Cardiac muscle cell (in vitro differentiated cells and primary cell): ENCODE measurements around the gene BOC. TPM values are rescaled to one million over a fixed set of nuclear protein-coding genes. Genes with fewer than 3 reads are reported as not detected.

Experiments
- DNase-seq, 2 donors: peaks; one replicate each; pipeline versions ENCODE4 v3.0.0 to v3.0.0-alpha.2; 2010 to 2017; ENCODE audit warnings: low read depth in 1 of 2, low spot score in 1 of 2
- H3K27ac ChIP-seq: fragments of 200-600 bp; sonication (generic); 2 replicates; pipeline ENCODE4 v1.5.1; 2016
- H3K27me3 ChIP-seq: fragments of 200-600 bp; sonication (generic); 2 replicates; pipeline ENCODE4 v1.6.0; 2016; ENCODE audit warnings: control low read depth
- H3K36me3 ChIP-seq: fragments of 200-600 bp; sonication (generic); 2 replicates; pipeline ENCODE4 v1.5.1; 2016; ENCODE audit warnings: control low read depth
- H3K4me1 ChIP-seq: fragments of 200-600 bp; sonication (generic); 2 replicates; pipeline ENCODE4 v1.8.1; 2017; ENCODE audit warnings: low read depth, mild to moderate bottlenecking, mixed run types
- H3K4me3 ChIP-seq: fragments of 200-600 bp; sonication (generic); 2 replicates; pipeline ENCODE4 v1.5.1; 2016; ENCODE audit warnings: mild to moderate bottlenecking
- H3K9me3 ChIP-seq: fragments of 200-600 bp; sonication (generic); 2 replicates; pipeline ENCODE4 v1.5.1; 2017; ENCODE audit warnings: low read depth, mild to moderate bottlenecking, control low read depth
- polyA plus RNA-seq: library from polyadenylated mRNA; unstranded; fragments of >200 nt; fragmentation: Nextera tagmentation; extraction: Ambion mirVana; gene quantifications from 2 replicates; pipeline ENCODE4 v1.2.1, GENCODE V29; 2016
- total RNA-seq: library from RNA; depleted of rRNA; stranded (reverse); fragments of >200 nt; gene quantifications from 2 replicates; pipeline ENCODE4 v1.2.3, GENCODE V29; 2016
- TF ChIP-seq, protein P1 (sequence below): IDR thresholded peaks from 2 replicates; pipeline ENCODE4 v1.5.1; 2012; ENCODE audit warnings: low read depth, mild to moderate bottlenecking, low read length

BOC gene
- total and polyA plus RNA-seq, 2 experiments from 2014 or later, result 9.5 to 14.1 TPM

DNA sequence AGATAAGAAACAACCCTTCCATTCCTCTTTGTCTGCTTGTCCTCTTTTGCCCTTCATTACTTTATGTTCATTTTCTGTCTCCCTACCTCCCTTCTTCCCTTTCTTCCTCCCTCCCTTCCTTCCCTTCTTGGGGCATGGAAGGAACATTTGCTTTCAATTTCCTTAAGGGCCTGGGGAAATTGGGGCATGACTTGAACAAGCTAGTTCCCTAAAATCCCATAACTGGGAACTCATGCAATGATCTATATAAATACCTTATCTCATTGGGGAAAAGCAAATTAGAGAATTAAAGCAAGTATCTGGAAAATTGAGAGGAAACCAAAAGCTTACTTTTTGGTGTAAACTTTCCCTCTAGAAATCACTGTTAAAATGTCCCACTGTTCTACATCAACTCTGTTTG is 35.7 kb downstream of the BOC start:
- H3K4me1 ChIP-seq, result peaks cover 9% of the 10 kb centered on the region
- no peak overlapping the region for H3K4me3 ChIP-seq
- DNase-seq, result no peak
- no peaks in the 10 kb centered on the region for H3K9me3 ChIP-seq
- no peaks in the 10 kb centered on the region for H3K36me3 ChIP-seq
- TF ChIP-seq, protein P1, sequence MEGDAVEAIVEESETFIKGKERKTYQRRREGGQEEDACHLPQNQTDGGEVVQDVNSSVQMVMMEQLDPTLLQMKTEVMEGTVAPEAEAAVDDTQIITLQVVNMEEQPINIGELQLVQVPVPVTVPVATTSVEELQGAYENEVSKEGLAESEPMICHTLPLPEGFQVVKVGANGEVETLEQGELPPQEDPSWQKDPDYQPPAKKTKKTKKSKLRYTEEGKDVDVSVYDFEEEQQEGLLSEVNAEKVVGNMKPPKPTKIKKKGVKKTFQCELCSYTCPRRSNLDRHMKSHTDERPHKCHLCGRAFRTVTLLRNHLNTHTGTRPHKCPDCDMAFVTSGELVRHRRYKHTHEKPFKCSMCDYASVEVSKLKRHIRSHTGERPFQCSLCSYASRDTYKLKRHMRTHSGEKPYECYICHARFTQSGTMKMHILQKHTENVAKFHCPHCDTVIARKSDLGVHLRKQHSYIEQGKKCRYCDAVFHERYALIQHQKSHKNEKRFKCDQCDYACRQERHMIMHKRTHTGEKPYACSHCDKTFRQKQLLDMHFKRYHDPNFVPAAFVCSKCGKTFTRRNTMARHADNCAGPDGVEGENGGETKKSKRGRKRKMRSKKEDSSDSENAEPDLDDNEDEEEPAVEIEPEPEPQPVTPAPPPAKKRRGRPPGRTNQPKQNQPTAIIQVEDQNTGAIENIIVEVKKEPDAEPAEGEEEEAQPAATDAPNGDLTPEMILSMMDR, result no peak
- no peaks in the 10 kb centered on the region for H3K27me3 ChIP-seq
- H3K27ac ChIP-seq, result no peak overlapping the region

DNA sequence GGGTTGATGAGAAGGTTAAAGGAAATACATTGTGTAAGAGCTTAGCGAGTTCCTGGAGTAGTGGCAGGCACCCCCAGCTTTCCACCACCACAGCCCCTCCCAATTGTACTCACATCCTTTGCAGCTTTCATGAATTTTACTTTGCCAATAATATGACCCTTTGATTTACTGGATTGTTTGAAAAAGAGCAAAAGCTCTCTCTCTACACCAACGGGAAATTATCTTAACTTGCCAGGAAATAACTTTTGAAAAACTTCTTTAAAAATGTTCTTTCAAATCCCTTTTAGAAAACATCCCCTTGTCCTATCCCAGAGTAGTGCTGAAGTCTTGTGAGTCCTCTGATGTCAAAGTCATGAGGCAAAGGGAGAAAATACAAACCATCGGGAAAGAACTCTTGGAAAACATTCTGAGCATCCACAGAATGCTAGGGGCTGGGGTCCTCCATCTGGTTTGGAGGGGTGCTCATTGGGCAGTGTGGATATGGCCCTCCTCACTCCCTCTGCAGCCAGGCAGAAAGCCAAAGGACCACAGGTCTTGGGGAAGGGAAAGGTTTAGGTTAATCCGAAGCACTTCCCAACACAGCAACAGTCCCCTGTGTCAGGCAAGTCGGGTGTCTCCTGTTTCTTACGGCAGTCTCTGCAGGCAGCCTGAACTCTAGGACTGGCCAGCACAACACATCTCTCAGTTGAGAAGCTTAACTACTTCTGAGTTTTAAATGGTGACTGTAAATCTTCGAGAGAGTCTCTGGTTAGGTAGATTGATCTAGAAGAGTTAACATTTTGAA is 36.5 kb downstream of the BOC start:
- DNase-seq, result no peak
- TF ChIP-seq, protein P1, result no peak
- Histone ChIP-seq H3K36me3 (no peaks in the 10 kb centered on the region), H3K27me3 (no peaks in the 10 kb centered on the region), H3K9me3 (no peaks in the 10 kb centered on the region), H3K4me1 (peaks cover 7% of the 10 kb centered on the region), H3K27ac (no peak overlapping the region), H3K4me3 (no peak overlapping the region)

DNA sequence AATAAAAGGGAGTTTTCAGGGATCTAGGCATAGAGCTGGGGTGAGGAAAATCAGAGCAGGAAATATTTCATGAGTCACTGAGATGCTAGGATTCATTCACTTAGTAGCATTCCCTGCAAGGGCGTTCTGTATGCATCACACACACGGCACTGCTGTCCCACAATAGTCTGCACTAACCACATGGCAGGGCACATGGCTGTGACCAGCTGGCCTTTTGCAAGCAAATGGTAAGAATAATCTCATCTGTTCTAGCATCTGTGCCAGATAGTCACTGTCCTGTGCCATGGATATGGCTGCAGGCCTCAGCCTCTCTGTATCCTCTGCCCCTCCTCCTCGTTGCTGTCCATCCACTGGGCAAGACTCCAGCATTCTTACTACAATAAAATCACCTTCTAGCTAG is 37.8 kb downstream of the BOC start:
- no peak overlapping the region for H3K27ac ChIP-seq
- DNase-seq, result peak in 1 of 2 donors; percentile 67
- peaks cover 7% of the 10 kb centered on the region for H3K4me1 ChIP-seq
- no peaks in the 10 kb centered on the region for H3K27me3 ChIP-seq
- TF ChIP-seq, protein P1, result no peak
- no peaks in the 10 kb centered on the region for H3K36me3 ChIP-seq
- no peak overlapping the region for H3K4me3 ChIP-seq
- no peaks in the 10 kb centered on the region for H3K9me3 ChIP-seq

DNA sequence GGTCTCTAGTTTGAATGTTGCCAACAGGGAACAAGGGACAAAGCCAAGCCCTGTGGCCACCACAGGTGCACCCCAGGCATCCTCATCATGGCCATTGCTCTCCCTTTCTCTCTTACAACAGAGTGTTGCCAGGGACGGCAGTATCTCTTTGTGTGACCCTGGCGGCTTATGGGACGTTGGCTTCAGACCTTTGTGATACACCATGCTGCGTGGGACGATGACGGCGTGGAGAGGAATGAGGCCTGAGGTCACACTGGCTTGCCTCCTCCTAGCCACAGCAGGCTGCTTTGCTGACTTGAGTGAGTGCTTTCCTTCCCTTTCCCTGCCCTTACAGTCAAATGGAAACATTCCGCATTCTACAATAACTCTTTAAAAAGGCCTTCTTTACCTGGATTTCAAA is 38.2 kb downstream of the BOC start:
- no peak overlapping the region for H3K27ac ChIP-seq
- H3K9me3 ChIP-seq, result no peaks in the 10 kb centered on the region
- TF ChIP-seq, protein P1, result no peak
- H3K4me1 ChIP-seq, result peaks cover 7% of the 10 kb centered on the region
- H3K36me3 ChIP-seq, result no peaks in the 10 kb centered on the region
- no peak overlapping the region for H3K4me3 ChIP-seq
- no peaks in the 10 kb centered on the region for H3K27me3 ChIP-seq
- no peak for DNase-seq

DNA sequence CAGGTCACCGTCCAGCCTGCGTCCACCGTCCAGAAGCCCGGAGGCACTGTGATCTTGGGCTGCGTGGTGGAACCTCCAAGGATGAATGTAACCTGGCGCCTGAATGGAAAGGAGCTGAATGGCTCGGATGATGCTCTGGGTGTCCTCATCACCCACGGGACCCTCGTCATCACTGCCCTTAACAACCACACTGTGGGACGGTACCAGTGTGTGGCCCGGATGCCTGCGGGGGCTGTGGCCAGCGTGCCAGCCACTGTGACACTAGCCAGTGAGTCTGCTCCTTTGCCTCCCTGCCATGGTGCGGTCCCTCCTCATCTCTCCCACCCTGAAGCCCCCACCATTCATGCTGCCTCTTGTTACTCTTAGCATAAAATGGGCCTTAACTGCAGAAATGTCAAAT is 39.2 kb downstream of the BOC start:
- no peaks in the 10 kb centered on the region for H3K36me3 ChIP-seq
- H3K27me3 ChIP-seq, result no peaks in the 10 kb centered on the region
- H3K4me3 ChIP-seq, result no peak overlapping the region
- H3K9me3 ChIP-seq, result no peaks in the 10 kb centered on the region
- no peak overlapping the region for H3K27ac ChIP-seq
- TF ChIP-seq, protein P1, result no peak
- DNase-seq, result no peak
- peaks cover 7% of the 10 kb centered on the region for H3K4me1 ChIP-seq
